CD4-positive, CD25-positive, alpha-beta regulatory T cell (primary cell): ENCODE data around the gene NELL2. TPM values are rescaled to one million over a fixed set of nuclear protein-coding genes. Genes with fewer than 3 reads are reported as not detected.
"Not testable (repeated sequence)": the region's sequence is repeated elsewhere in the genome, so short reads cannot be mapped to it uniquely, and the experiment has no call there.

Experiments used
- ATAC-seq, 2 donors: fragments of 150-1000 bp; cut with Tn5 transposase; one replicate each; pipeline ENCODE4 v1.10.0; 2021; ENCODE audit warnings: low read depth in 2 of 2, moderate number of reproducible peaks in 2 of 2, moderate library complexity in 1 of 2
- DNase-seq, 3 donors: peaks; one replicate each; pipeline versions ENCODE4 v3.0.0 to v3.0.0-alpha.2; 2012 to 2022; ENCODE audit warnings: mixed read lengths in 1 of 3
- H3K27ac ChIP-seq: one replicate; pipeline ENCODE4 v1.7.0; 2013; ENCODE audit warnings: mild to moderate bottlenecking, low read length; ENCODE audit not compliant: insufficient read depth, poor library complexity, severe bottlenecking
- H3K27me3 ChIP-seq: one replicate; pipeline ENCODE4 v1.7.0; 2013; ENCODE audit warnings: low read length; ENCODE audit not compliant: control insufficient read depth, insufficient read depth
- H3K36me3 ChIP-seq: one replicate; pipeline ENCODE4 v1.7.0; 2013; ENCODE audit warnings: mild to moderate bottlenecking, low read length, moderate library complexity; ENCODE audit not compliant: control insufficient read depth, insufficient read depth
- H3K4me1 ChIP-seq: 2 replicates; pipeline ENCODE4 v1.7.0; 2013; ENCODE audit warnings: mild to moderate bottlenecking, low read length; ENCODE audit not compliant: insufficient read depth, control insufficient read depth, poor library complexity, severe bottlenecking
- H3K4me3 ChIP-seq: one replicate; pipeline ENCODE4 v1.7.0; 2013; ENCODE audit warnings: low read depth, mild to moderate bottlenecking, low read length, moderate library complexity
- H3K9me3 ChIP-seq, 2 experiments: 1 replicate in 1 of 2; 2 replicates in 1 of 2; pipeline ENCODE4 v1.7.0; 2013; ENCODE audit warnings: low read length in 2 of 2, mild to moderate bottlenecking in 1 of 2, moderate library complexity in 1 of 2; ENCODE audit not compliant: control insufficient read depth in 2 of 2
- H3K27ac Mint-ChIP-seq, 3 donors: one replicate each; pipeline ENCODE4 v1.8.0; 2020 to 2022; ENCODE audit warnings: mild to moderate bottlenecking in 3 of 3, mixed read lengths in 3 of 3, moderate library complexity in 2 of 3
- H3K27me3 Mint-ChIP-seq: one replicate; pipeline ENCODE4 v1.8.0; 2022; ENCODE audit warnings: mild to moderate bottlenecking, mixed read lengths
- H3K36me3 Mint-ChIP-seq: one replicate; pipeline ENCODE4 v1.8.0; 2020; ENCODE audit warnings: mixed read lengths
- H3K4me1 Mint-ChIP-seq, 4 donors: one replicate each; pipeline ENCODE4 v1.8.0; 2020 to 2022; ENCODE audit warnings: mixed read lengths in 4 of 4, mild to moderate bottlenecking in 1 of 4
- H3K4me3 Mint-ChIP-seq, 4 donors: one replicate each; pipeline ENCODE4 v1.8.0; 2020 to 2022; ENCODE audit warnings: mild to moderate bottlenecking in 4 of 4, mixed read lengths in 4 of 4, moderate library complexity in 3 of 4
- H3K9me3 Mint-ChIP-seq, 7 donors: one replicate each; pipeline ENCODE4 v1.8.0; 2020 to 2022; ENCODE audit warnings: mixed read lengths in 7 of 7, mild to moderate bottlenecking in 3 of 7, moderate library complexity in 2 of 7
- polyA plus RNA-seq, 4 donors: library from polyadenylated mRNA; unstranded; fragments of 300-500 nt; fragmentation: Illumina TruSeq; gene quantifications; one replicate each; pipeline ENCODE4 v1.2.3, GENCODE V29; 2021
- total RNA-seq: library from RNA; stranded (reverse); gene quantifications from one replicate; pipeline ENCODE4 v1.2.3, GENCODE V29; 2022

The NELL2 gene
- total and polyA plus RNA-seq, 5 donors from 2014 or later = 1.2 to 11.9 (median 4.4) TPM

GRCh38 chr12:44749566-44749965 lies 126.5 kb downstream of the NELL2 start:
- Mint-ChIP-seq H3K36me3 (no peaks in the 10 kb centered on the region), H3K27ac (no peak overlapping the region)
- no peak for ATAC-seq

GRCh38 chr12:44748950-44749468 lies 127.1 kb downstream of the NELL2 start:
- Histone ChIP-seq H3K4me1 (no peaks in the 10 kb centered on the region), H3K4me3 (no peak overlapping the region), H3K9me3 (no peaks in the 10 kb centered on the region), H3K36me3 (no peaks in the 10 kb centered on the region), H3K27me3 (no peaks in the 10 kb centered on the region), H3K27ac (no peak overlapping the region)
- Mint-ChIP-seq H3K4me3 (no peak overlapping the region), H3K36me3 (no peaks in the 10 kb centered on the region), H3K4me1 (no peaks in the 10 kb centered on the region), H3K27ac (no peak overlapping the region), H3K9me3 (peaks cover 0 to 4% (median 0%) of the 10 kb centered on the region in 7 donors), H3K27me3 (no peaks in the 10 kb centered on the region)
- DNase-seq (no peak), ATAC-seq (no peak)

More at GRCh38 chr12:44749566-44749965, 126.5 kb downstream of the NELL2 start:
- no peak overlapping the region for H3K4me3 Mint-ChIP-seq
- H3K4me1 ChIP-seq = no peaks in the 10 kb centered on the region
- peaks cover 0 to 4% (median 0%) of the 10 kb centered on the region in 7 donors for H3K9me3 Mint-ChIP-seq
- no peak for DNase-seq
- H3K27me3 ChIP-seq = no peaks in the 10 kb centered on the region
- H3K36me3 ChIP-seq = no peaks in the 10 kb centered on the region
- H3K4me3 ChIP-seq = no peak overlapping the region
- no peaks in the 10 kb centered on the region for H3K27me3 Mint-ChIP-seq
- no peak overlapping the region for H3K27ac ChIP-seq
- no peaks in the 10 kb centered on the region for H3K9me3 ChIP-seq
- no peaks in the 10 kb centered on the region for H3K4me1 Mint-ChIP-seq

- not testable (repeated sequence) for H3K27ac ChIP-seq, H3K27me3 ChIP-seq, H3K4me1 Mint-ChIP-seq, DNase-seq, H3K36me3 ChIP-seq, H3K4me3 ChIP-seq, H3K4me1 ChIP-seq, ATAC-seq, H3K27ac Mint-ChIP-seq, H3K27me3 Mint-ChIP-seq, H3K4me3 Mint-ChIP-seq, H3K9me3 ChIP-seq, H3K36me3 Mint-ChIP-seq
- peaks cover 0 to 13% (median 0%) of the 10 kb centered on the region in 7 donors for H3K9me3 Mint-ChIP-seq
Observed at GRCh38 chr12:44741292-44741980, 134.7 kb downstream of the NELL2 start.

GRCh38 chr12:44738051-44738450 lies 138.1 kb downstream of the NELL2 start:
- no peak overlapping the region for H3K4me3 Mint-ChIP-seq
- H3K27me3 Mint-ChIP-seq = no peaks in the 10 kb centered on the region
- peaks cover 0 to 3% of the 10 kb centered on the region in 2 experiments for H3K9me3 ChIP-seq
- H3K36me3 ChIP-seq = no peaks in the 10 kb centered on the region
- H3K27me3 ChIP-seq = no peaks in the 10 kb centered on the region
- DNase-seq = no peak
- no peak for ATAC-seq
- H3K27ac Mint-ChIP-seq = no peak overlapping the region
- no peak overlapping the region for H3K4me3 ChIP-seq
- H3K4me1 Mint-ChIP-seq = no peaks in the 10 kb centered on the region
- no peaks in the 10 kb centered on the region for H3K36me3 Mint-ChIP-seq
- H3K9me3 Mint-ChIP-seq = peaks cover 0 to 8% (median 0%) of the 10 kb centered on the region in 7 donors
- H3K4me1 ChIP-seq = no peaks in the 10 kb centered on the region
- H3K27ac ChIP-seq = no peak overlapping the region

- Mint-ChIP-seq H3K36me3 (no peaks in the 10 kb centered on the region), H3K4me1 (no peaks in the 10 kb centered on the region), H3K27me3 (no peaks in the 10 kb centered on the region), H3K9me3 (peaks cover 1 to 27% (median 11%) of the 10 kb centered on the region in 7 donors), H3K27ac (no peak overlapping the region), H3K4me3 (no peak overlapping the region)
- H3K27ac ChIP-seq = no peak overlapping the region
- H3K4me3 ChIP-seq = no peak overlapping the region
- ATAC-seq (no peak), DNase-seq (no peak)
- H3K4me1 ChIP-seq = no peaks in the 10 kb centered on the region
- H3K36me3 ChIP-seq = no peaks in the 10 kb centered on the region
- H3K27me3 ChIP-seq = no peaks in the 10 kb centered on the region
- H3K9me3 ChIP-seq = peaks cover 4 to 9% of the 10 kb centered on the region in 2 experiments
Observed at GRCh38 chr12:44728566-44728965, 147.5 kb downstream of the NELL2 start.

- Histone ChIP-seq H3K4me3 (no peak overlapping the region), H3K27ac (no peak overlapping the region), H3K9me3 (no peaks in the 10 kb centered on the region), H3K36me3 (no peaks in the 10 kb centered on the region), H3K4me1 (no peaks in the 10 kb centered on the region), H3K27me3 (no peaks in the 10 kb centered on the region)
- ATAC-seq (no peak), DNase-seq (no peak)
- Mint-ChIP-seq H3K27ac (no peak overlapping the region), H3K36me3 (no peaks in the 10 kb centered on the region), H3K27me3 (no peaks in the 10 kb centered on the region), H3K9me3 (peaks cover 0 to 7% (median 1%) of the 10 kb centered on the region in 7 donors), H3K4me1 (no peaks in the 10 kb centered on the region), H3K4me3 (no peak overlapping the region)
Observed at GRCh38 chr12:44720265-44720664, 155.8 kb downstream of the NELL2 start.

- H3K4me1 Mint-ChIP-seq = no peaks in the 10 kb centered on the region
- no peaks in the 10 kb centered on the region for H3K27me3 Mint-ChIP-seq
- no peaks in the 10 kb centered on the region for H3K27me3 ChIP-seq
- H3K9me3 ChIP-seq = no peaks in the 10 kb centered on the region
- H3K4me1 ChIP-seq = no peaks in the 10 kb centered on the region
- H3K4me3 Mint-ChIP-seq = no peak overlapping the region
- H3K36me3 Mint-ChIP-seq = no peaks in the 10 kb centered on the region
- H3K9me3 Mint-ChIP-seq = peaks cover 0 to 4% (median 0%) of the 10 kb centered on the region in 7 donors
- no peak for DNase-seq
- no peak overlapping the region for H3K4me3 ChIP-seq
- no peak for ATAC-seq
- no peaks in the 10 kb centered on the region for H3K36me3 ChIP-seq
- no peak overlapping the region for H3K27ac Mint-ChIP-seq
- H3K27ac ChIP-seq = no peak overlapping the region
Observed at GRCh38 chr12:44717612-44718011, 158.5 kb downstream of the NELL2 start.

- no peak overlapping the region for H3K27ac Mint-ChIP-seq
- Histone ChIP-seq H3K9me3 (no peaks in the 10 kb centered on the region), H3K4me3 (no peak overlapping the region), H3K27me3 (no peaks in the 10 kb centered on the region), H3K27ac (no peak overlapping the region), H3K36me3 (no peaks in the 10 kb centered on the region), H3K4me1 (no peaks in the 10 kb centered on the region)
- DNase-seq (no peak), ATAC-seq (no peak)
- no peak overlapping the region for H3K4me3 Mint-ChIP-seq
- H3K36me3 Mint-ChIP-seq = no peaks in the 10 kb centered on the region
- H3K4me1 Mint-ChIP-seq = no peaks in the 10 kb centered on the region
- no peaks in the 10 kb centered on the region for H3K27me3 Mint-ChIP-seq
- H3K9me3 Mint-ChIP-seq = peaks cover 0 to under 1% (median 0%) of the 10 kb centered on the region in 7 donors
Observed at GRCh38 chr12:44716711-44717110, 159.4 kb downstream of the NELL2 start.
